ENCODE results near the gene FSTL5.

GRCh38 chr4:161466316-161466715 lies 697.5 kb downstream of the FSTL5 start:
- TF ChIP-seq MAX (CRISPR knock-in tag; IDR thresholded peaks at IDR 0.05) = no peak
- TF ChIP-seq PYGO2 (tag; IDR thresholded peaks at IDR 0.05) = no peak
- no peak for TF ChIP-seq EP300 (IDR thresholded peaks at IDR 0.05; ENCODE audit: low read length)
- TF ChIP-seq POLR2A (conservative IDR thresholded peaks at IDR 0.05) = no peak
